T-helper 2 cell treated with Interferon-gamma antibody and Interleukin-4, amounts not matched to agents 5 μg/mL and 100 μg/mL, for 36 hours (primary cell): ENCODE data around the gene TRPC1.
A peak's percentile ranks its signal among the peaks of the same experiment; 100 is the strongest.
"Not testable (repeated sequence)": the region's sequence is repeated elsewhere in the genome, so short reads cannot be mapped to it uniquely, and the experiment has no call there.

Source experiments
- DNase-seq: peaks from one replicate; pipeline ENCODE4 v3.0.0; 2021; ENCODE audit warnings: low spot score
- H3K27ac Mint-ChIP-seq: one replicate; pipeline ENCODE4 v1.8.0; 2021; ENCODE audit warnings: mild to moderate bottlenecking, mixed read lengths
- H3K27me3 Mint-ChIP-seq: one replicate; pipeline ENCODE4 v1.8.0; 2021; ENCODE audit warnings: low read depth, mixed read lengths
- H3K36me3 Mint-ChIP-seq: one replicate; pipeline ENCODE4 v1.8.0; 2021; ENCODE audit warnings: low read depth, mixed read lengths
- H3K4me1 Mint-ChIP-seq: one replicate; pipeline ENCODE4 v1.8.0; 2021; ENCODE audit warnings: low read depth, mixed read lengths
- H3K4me3 Mint-ChIP-seq: one replicate; pipeline ENCODE4 v1.8.0; 2022; ENCODE audit warnings: mild to moderate bottlenecking, moderate library complexity, mixed read lengths
- H3K9me3 Mint-ChIP-seq: one replicate; pipeline ENCODE4 v1.8.0; 2021; ENCODE audit warnings: mixed read lengths

The TRPC1 gene

DNA sequence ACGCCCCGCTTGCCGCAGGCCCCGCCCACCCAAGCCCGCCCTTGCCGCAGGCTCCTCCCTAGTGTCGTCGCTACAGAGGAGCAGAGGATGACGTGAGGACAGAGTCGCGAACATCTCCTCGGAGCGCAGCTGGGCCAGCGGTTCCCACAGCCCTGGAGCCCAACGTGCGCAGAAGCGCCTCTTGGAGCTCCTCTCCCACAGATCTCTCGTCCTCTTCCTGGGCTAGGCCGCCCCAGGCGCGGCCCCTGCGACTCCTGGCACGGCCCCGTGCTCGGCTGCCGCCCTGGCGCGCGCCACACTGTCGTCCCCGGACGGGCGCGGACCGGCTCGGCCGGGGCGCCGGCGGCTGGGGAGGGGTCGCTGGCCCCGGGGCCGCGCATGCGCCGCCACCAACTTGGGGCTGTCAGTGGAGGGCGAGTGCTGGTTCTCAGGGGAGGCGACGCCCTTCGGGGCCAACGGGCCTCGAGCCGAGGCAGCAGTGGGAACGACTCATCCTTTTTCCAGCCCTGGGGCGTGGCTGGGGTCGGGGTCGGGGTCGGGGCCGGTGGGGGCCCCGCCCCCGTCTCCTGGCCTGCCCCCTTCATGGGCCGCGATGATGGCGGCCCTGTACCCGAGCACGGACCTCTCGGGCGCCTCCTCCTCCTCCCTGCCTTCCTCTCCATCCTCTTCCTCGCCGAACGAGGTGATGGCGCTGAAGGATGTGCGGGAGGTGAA lies at the start of gene TRPC1:
TRPC1 (plus strand) TSS at position 67 of the 714 bp plus-strand sequence; CDS start at position 593, 526 bp downstream.
- Mint-ChIP-seq H3K4me3 (peak within 1 kb of the TSS; percentile 85), H3K36me3 (no peaks in the 10 kb centered on the region), H3K9me3 (no peaks in the 10 kb centered on the region), H3K4me1 (peaks cover 5% of the 10 kb centered on the region), H3K27ac (peak within 1 kb of the TSS; percentile 88), H3K27me3 (peaks cover 62% of the 10 kb centered on the region)
- peak; percentile 75 for DNase-seq

GRCh38 chr3:142676151-142676550 lies 47.7 kb upstream of the TRPC1 start:
- no peak for DNase-seq

DNA sequence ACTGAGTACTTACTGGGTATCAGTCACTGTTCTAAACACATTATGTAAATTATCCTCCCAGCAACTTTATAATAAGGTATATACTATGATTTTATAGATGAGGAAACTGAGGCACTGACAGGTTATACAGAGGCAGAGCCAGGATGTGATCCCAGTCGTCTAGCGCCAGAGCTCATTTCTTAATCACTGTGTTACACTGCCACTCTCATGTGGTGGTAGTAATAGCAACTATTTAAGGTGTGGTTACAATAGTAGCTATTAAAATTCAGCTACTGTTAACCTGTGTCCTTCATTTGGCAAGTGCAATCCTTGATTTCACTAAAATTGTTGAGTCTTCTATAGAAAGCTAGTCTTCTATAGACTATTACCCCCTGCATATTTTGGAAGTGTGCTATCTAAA lies 43.1 kb upstream of the TRPC1 start:
- no peak overlapping the region for H3K4me3 Mint-ChIP-seq
- no peaks in the 10 kb centered on the region for H3K27me3 Mint-ChIP-seq
- no peaks in the 10 kb centered on the region for H3K4me1 Mint-ChIP-seq
- H3K9me3 Mint-ChIP-seq: no peaks in the 10 kb centered on the region
- H3K27ac Mint-ChIP-seq: no peak overlapping the region
- DNase-seq: no peak
- H3K36me3 Mint-ChIP-seq: no peaks in the 10 kb centered on the region

More at GRCh38 chr3:142676151-142676550, 47.7 kb upstream of the TRPC1 start:
- Mint-ChIP-seq H3K27me3 (no peaks in the 10 kb centered on the region), H3K4me1 (no peaks in the 10 kb centered on the region), H3K9me3 (no peaks in the 10 kb centered on the region), H3K36me3 (no peaks in the 10 kb centered on the region), H3K27ac (no peak overlapping the region), H3K4me3 (no peak overlapping the region)

- no peak overlapping the region for H3K27ac Mint-ChIP-seq
- H3K4me3 Mint-ChIP-seq: no peak overlapping the region
- H3K4me1 Mint-ChIP-seq: no peaks in the 10 kb centered on the region
- H3K9me3 Mint-ChIP-seq: no peaks in the 10 kb centered on the region
- DNase-seq: no peak
- H3K36me3 Mint-ChIP-seq: no peaks in the 10 kb centered on the region
- no peaks in the 10 kb centered on the region for H3K27me3 Mint-ChIP-seq
Observed at GRCh38 chr3:142690613-142691012, 33.2 kb upstream of the TRPC1 start.

DNA sequence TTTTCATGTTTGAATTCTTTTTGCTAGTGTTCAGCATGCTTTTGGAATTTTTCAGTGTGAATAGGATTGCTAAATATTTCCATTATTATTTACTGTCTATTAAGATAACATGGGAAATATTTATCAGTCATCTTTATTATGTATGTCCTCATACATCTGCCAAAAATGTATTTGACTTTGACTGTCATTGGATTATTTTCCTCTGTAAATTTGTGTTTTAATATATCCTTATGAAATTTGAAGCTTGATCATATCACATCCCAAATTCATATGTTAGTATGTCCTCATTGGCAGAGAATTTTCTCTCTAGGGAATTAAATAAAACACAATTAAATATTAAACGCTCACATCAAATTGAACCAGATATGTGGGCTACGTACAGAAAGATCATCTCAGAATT lies 32.3 kb upstream of the TRPC1 start:
- DNase-seq: no peak
- Mint-ChIP-seq H3K27me3 (no peaks in the 10 kb centered on the region), H3K36me3 (no peaks in the 10 kb centered on the region), H3K27ac (no peak overlapping the region), H3K4me1 (no peaks in the 10 kb centered on the region), H3K9me3 (no peaks in the 10 kb centered on the region), H3K4me3 (no peak overlapping the region)

DNA sequence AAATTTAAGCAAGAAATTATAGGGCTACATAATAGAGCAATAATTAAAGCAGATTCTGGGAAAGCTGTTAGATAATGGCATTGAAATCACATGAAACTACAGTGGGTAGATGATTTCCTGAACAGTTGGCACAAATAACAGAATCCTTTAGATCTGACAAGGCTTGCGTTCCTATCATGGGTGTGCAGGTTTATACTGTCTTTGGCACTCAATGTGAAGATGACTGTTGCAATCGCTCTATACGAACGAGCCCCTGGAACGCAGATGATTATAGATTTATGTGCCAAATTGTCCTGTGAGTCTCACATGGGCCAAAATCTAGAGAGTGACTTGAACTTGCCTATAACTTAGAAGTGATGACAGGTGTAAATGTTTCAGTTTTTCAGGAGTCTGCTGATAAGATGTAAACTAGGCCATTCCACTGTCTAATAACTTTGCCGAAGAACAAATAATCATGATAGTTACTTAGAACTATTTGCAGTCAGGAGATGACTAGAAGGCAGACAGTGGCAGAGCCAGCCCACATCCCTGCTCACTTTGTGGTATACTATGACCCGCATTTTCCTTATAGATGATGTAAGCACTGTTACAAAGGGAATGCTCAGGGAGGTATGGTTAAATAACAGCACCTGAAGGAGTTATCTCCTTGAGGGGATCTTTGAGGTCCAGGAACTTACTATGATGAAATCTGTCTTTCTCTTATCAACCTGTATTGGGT lies 30.5 kb upstream of the TRPC1 start:
- no peaks in the 10 kb centered on the region for H3K27me3 Mint-ChIP-seq
- H3K27ac Mint-ChIP-seq: no peak overlapping the region
- H3K36me3 Mint-ChIP-seq: no peaks in the 10 kb centered on the region
- H3K4me3 Mint-ChIP-seq: no peak overlapping the region
- no peak for DNase-seq
- no peaks in the 10 kb centered on the region for H3K9me3 Mint-ChIP-seq
- no peaks in the 10 kb centered on the region for H3K4me1 Mint-ChIP-seq

- no peaks in the 10 kb centered on the region for H3K36me3 Mint-ChIP-seq
- no peak overlapping the region for H3K4me3 Mint-ChIP-seq
- H3K27me3 Mint-ChIP-seq: no peaks in the 10 kb centered on the region
- H3K9me3 Mint-ChIP-seq: no peaks in the 10 kb centered on the region
- no peaks in the 10 kb centered on the region for H3K4me1 Mint-ChIP-seq
- DNase-seq: no peak
- H3K27ac Mint-ChIP-seq: no peak overlapping the region
Observed at GRCh38 chr3:142694225-142694624, 29.6 kb upstream of the TRPC1 start.

GRCh38 chr3:142705198-142705597 lies 18.6 kb upstream of the TRPC1 start:
- H3K27me3 Mint-ChIP-seq: no peaks in the 10 kb centered on the region
- H3K27ac Mint-ChIP-seq: no peak overlapping the region
- H3K4me3 Mint-ChIP-seq: no peak overlapping the region
- no peaks in the 10 kb centered on the region for H3K36me3 Mint-ChIP-seq
- no peak for DNase-seq
- H3K9me3 Mint-ChIP-seq: no peaks in the 10 kb centered on the region
- peaks cover 9% of the 10 kb centered on the region for H3K4me1 Mint-ChIP-seq

DNA sequence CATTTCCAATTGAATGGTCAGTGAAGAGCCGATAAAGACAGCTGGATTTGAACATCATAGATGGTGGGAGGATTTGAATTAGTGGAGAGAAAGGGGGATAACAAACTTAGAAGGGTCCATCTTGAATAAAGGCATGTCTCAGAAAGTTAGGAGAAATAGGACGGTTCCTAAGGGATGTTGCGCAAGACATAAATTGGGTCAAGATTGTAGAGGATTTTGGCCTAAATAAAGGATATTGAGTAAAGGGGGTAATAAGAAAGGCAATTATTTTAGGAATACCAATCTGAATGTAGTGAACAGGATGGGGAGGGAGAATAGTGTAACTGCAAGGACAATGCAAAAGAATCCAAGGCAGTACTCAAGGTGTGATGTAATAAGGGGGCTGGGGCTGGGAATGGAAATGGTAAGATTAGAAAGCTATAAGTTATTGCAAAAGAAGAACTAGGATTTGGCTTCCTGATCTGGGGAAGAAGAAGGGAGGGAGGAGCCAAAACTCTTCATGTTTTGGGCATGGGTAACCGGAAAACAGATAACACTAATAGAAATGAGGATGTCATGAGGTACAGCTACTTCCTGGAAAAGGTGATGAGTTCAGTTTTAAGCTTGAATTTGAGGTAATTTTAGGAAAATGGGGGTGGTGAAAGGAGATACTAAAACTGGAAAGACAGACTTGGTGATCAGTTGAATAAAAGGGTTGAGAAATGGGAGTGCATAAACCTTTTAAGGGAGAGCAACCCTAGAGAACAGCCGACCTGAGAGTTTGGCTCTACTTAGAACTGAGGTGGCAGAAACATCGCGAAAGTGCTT lies 17.3 kb upstream of the TRPC1 start:
- Mint-ChIP-seq H3K27ac (peak overlapping the region; percentile 29), H3K4me1 (peaks cover 9% of the 10 kb centered on the region), H3K36me3 (no peaks in the 10 kb centered on the region), H3K27me3 (no peaks in the 10 kb centered on the region), H3K4me3 (no peak overlapping the region), H3K9me3 (no peaks in the 10 kb centered on the region)
- DNase-seq: no peak

GRCh38 chr3:142709207-142709606 lies 14.6 kb upstream of the TRPC1 start:
- H3K4me1 Mint-ChIP-seq: peaks cover 9% of the 10 kb centered on the region
- no peak for DNase-seq
- H3K4me3 Mint-ChIP-seq: no peak overlapping the region
- H3K36me3 Mint-ChIP-seq: no peaks in the 10 kb centered on the region
- no peak overlapping the region for H3K27ac Mint-ChIP-seq
- no peaks in the 10 kb centered on the region for H3K9me3 Mint-ChIP-seq
- H3K27me3 Mint-ChIP-seq: no peaks in the 10 kb centered on the region

DNA sequence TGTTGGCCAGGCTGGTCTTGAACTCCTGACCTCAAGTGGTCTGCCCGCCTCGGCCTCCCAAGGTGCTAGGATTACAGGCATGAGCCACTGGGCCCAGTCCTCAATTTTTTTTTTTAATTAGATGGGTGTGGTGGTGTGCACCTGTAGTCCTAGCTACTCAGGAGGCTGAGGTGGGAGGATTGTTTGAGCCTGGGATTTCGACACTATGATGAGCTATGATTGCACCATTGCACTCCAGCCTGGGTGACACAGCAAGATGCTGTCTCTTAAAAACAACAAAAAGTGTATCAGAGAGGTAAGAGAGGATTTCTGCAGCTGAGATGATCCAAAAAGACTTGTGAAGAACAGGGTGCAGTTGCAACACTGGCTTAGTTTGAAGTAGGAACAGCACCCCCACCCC lies 9.0 kb upstream of the TRPC1 start:
- not testable (repeated sequence) for H3K9me3 Mint-ChIP-seq, DNase-seq, H3K4me3 Mint-ChIP-seq, H3K27ac Mint-ChIP-seq, H3K36me3 Mint-ChIP-seq, H3K4me1 Mint-ChIP-seq
- peaks cover 24% of the 10 kb centered on the region for H3K27me3 Mint-ChIP-seq

DNA sequence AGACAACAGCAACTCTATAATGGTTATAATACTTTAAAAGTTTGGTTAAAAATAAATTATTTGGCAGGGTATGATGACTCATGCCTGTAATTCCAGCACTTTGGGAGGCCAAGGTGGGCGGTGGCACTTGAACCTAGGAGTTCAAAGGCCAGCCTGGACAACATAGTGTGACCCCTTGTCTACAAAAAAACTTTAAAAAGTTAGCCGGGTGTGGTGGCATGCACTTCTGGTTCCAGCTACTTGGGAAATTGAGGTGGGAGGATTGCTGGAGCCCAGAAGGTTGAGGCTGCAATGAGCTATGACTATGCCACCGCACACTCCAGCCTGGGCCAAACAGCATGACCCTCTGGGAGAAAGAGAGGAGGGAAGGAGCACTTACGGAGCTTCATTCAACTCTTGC lies 7.7 kb upstream of the TRPC1 start:
- Mint-ChIP-seq H3K27ac (no peak overlapping the region), H3K9me3 (no peaks in the 10 kb centered on the region), H3K36me3 (no peaks in the 10 kb centered on the region), H3K4me3 (no peak overlapping the region), H3K4me1 (no peaks in the 10 kb centered on the region), H3K27me3 (peaks cover 34% of the 10 kb centered on the region)
- DNase-seq: no peak

- Mint-ChIP-seq H3K4me1 (peaks cover 5% of the 10 kb centered on the region), H3K36me3 (no peaks in the 10 kb centered on the region), H3K9me3 (no peaks in the 10 kb centered on the region), H3K27me3 (peaks cover 67% of the 10 kb centered on the region), H3K4me3 (peak overlapping the region; percentile 51), H3K27ac (no peak overlapping the region)
- DNase-seq: no peak
Observed at GRCh38 chr3:142723665-142723967, 218 bp upstream of the TRPC1 start.

GRCh38 chr3:142724682-142725356 lies 985 bp downstream of the TRPC1 start:
- Mint-ChIP-seq H3K27me3 (peaks cover 57% of the 10 kb centered on the region), H3K4me3 (peak overlapping the region; percentile 85), H3K27ac (peak overlapping the region; percentile 87), H3K36me3 (no peaks in the 10 kb centered on the region), H3K4me1 (peaks cover 5% of the 10 kb centered on the region), H3K9me3 (no peaks in the 10 kb centered on the region)
- DNase-seq: no peak
